Measurements from ENCODE around the gene PRPF6. TPM values are rescaled to one million over a fixed set of nuclear protein-coding genes. Genes with fewer than 3 reads are reported as not detected.

The PRPF6 gene
- total RNA-seq, 1 donor, result 55.4 TPM

- DNase-seq (ENCODE audit: low read depth), result no peak
- no peak for TF ChIP-seq CTCF (IDR thresholded peaks at IDR 0.05; ENCODE audit: insufficient read depth, low read length)
- H3K4me3 ChIP-seq (ENCODE audit: low read depth, low read length), result no peak overlapping the region
Measured at GRCh38 chr20:64038224-64038564, 57.3 kb downstream of the PRPF6 start.

- peak; percentile 40 for DNase-seq (ENCODE audit: low read depth)
- H3K4me3 ChIP-seq (ENCODE audit: low read depth, low read length), result peak overlapping the region; percentile 48
Measured at GRCh38 chr20:64038565-64039292, 57.8 kb downstream of the PRPF6 start.

GRCh38 chr20:64039293-64040160 lies 58.6 kb downstream of the PRPF6 start:
- peak overlapping the region; percentile 28 for H3K4me3 ChIP-seq (ENCODE audit: low read depth, low read length)
- no peak for TF ChIP-seq CTCF (IDR thresholded peaks at IDR 0.05; ENCODE audit: insufficient read depth, low read length)
- no peak for DNase-seq (ENCODE audit: low read depth)

More at GRCh38 chr20:64038565-64039292, 57.8 kb downstream of the PRPF6 start:
- peak; percentile 56 for TF ChIP-seq CTCF (IDR thresholded peaks at IDR 0.05; ENCODE audit: insufficient read depth, low read length)

- TF ChIP-seq CTCF (IDR thresholded peaks at IDR 0.05; ENCODE audit: insufficient read depth, low read length), result no peak
- DNase-seq (ENCODE audit: low read depth), result no peak
- no peak overlapping the region for H3K4me3 ChIP-seq (ENCODE audit: low read depth, low read length)
Measured at GRCh38 chr20:64040231-64041039, 59.5 kb downstream of the PRPF6 start.

GRCh38 chr20:64041040-64041780 lies 60.3 kb downstream of the PRPF6 start:
- H3K4me3 ChIP-seq (ENCODE audit: low read depth, low read length), result no peak overlapping the region
- peak; percentile 16 for DNase-seq (ENCODE audit: low read depth)
- TF ChIP-seq CTCF (IDR thresholded peaks at IDR 0.05; ENCODE audit: insufficient read depth, low read length), result no peak

- no peak for DNase-seq (ENCODE audit: low read depth)
- TF ChIP-seq CTCF (IDR thresholded peaks at IDR 0.05; ENCODE audit: insufficient read depth, low read length), result no peak
- no peak overlapping the region for H3K4me3 ChIP-seq (ENCODE audit: low read depth, low read length)
Measured at GRCh38 chr20:64041781-64042053, 60.8 kb downstream of the PRPF6 start.
